Common myeloid progenitor, CD34-positive (primary cell): ENCODE measurements around the gene LBX2.

ENCODE experiments used
- CTCF ChIA-PET: fragments of 350-600 bp; sonication (Branson Sonifier 250); formaldehyde crosslinking; loops from one replicate; lab custom pipeline; 2021; ENCODE audit warnings: antibody characterized with exemption; lab: Charles Lee
- POLR2A ChIA-PET: fragments of 350-600 bp; sonication (Branson Sonifier 250); formaldehyde crosslinking; loops from one replicate; lab custom pipeline; 2021; ENCODE audit warnings: antibody characterized with exemption; lab: Charles Lee
- DNase-seq, 3 donors: peaks; one replicate each; pipeline versions ENCODE4 v3.0.0 to v3.0.0-alpha.2; 2013
- H3K27ac ChIP-seq, 2 experiments: 1 replicate in 1 of 2; 2 replicates in 1 of 2; pipeline ENCODE4 v1.7.0; 2013; ENCODE audit warnings: inconsistent platforms in 2 of 2, low read length in 2 of 2, mild to moderate bottlenecking in 2 of 2, low read depth in 1 of 2, moderate library complexity in 1 of 2; ENCODE audit not compliant: severe bottlenecking in 2 of 2, insufficient read depth in 1 of 2, poor library complexity in 1 of 2
- H3K27me3 ChIP-seq, 5 experiments: replicated peaks in 2 of 5; 1 replicate in 3 of 5; 2 replicates in 2 of 5; pipeline versions ENCODE4 v1.6.1 to v1.7.0; 2013; ENCODE audit warnings: low read length in 4 of 5, mild to moderate bottlenecking in 2 of 5, moderate library complexity in 2 of 5, inconsistent platforms in 1 of 5; ENCODE audit not compliant: insufficient read depth in 5 of 5, control insufficient read depth in 4 of 5
- H3K36me3 ChIP-seq, 4 experiments: 1 replicate in 2 of 4; 2 replicates in 2 of 4; pipeline versions ENCODE4 v1.6.1 to v1.7.0; 2013; ENCODE audit warnings: low read length in 3 of 4, control low read depth in 1 of 4, mild to moderate bottlenecking in 1 of 4; ENCODE audit not compliant: control insufficient read depth in 4 of 4, insufficient read depth in 4 of 4
- H3K4me1 ChIP-seq, 4 experiments: 1 replicate in 3 of 4; 2 replicates in 1 of 4; pipeline versions ENCODE4 v1.6.1 to v1.7.1; 2013; ENCODE audit warnings: low read length in 3 of 4, mild to moderate bottlenecking in 3 of 4, control low read depth in 1 of 4, inconsistent platforms in 1 of 4, moderate library complexity in 1 of 4; ENCODE audit not compliant: control insufficient read depth in 4 of 4, insufficient read depth in 4 of 4; ENCODE audit errors: control extremely low read depth in 1 of 4
- H3K4me3 ChIP-seq, 7 experiments: 1 replicate in 4 of 7; 2 replicates in 3 of 7; pipeline versions ENCODE4 v1.5.1 to v1.7.0; 2013; ENCODE audit warnings: mild to moderate bottlenecking in 7 of 7, low read length in 6 of 7, moderate library complexity in 6 of 7, inconsistent platforms in 2 of 7, low read depth in 2 of 7, control low read depth in 1 of 7; ENCODE audit not compliant: insufficient read depth in 4 of 7, control insufficient read depth in 1 of 7; ENCODE audit errors: extremely low read depth in 1 of 7
- H3K9me3 ChIP-seq, 5 experiments: 1 replicate in 4 of 5; 2 replicates in 1 of 5; pipeline versions ENCODE4 v1.6.1 to v1.7.1; 2013; ENCODE audit warnings: low read length in 4 of 5, mild to moderate bottlenecking in 2 of 5, inconsistent platforms in 1 of 5, low read depth in 1 of 5, moderate library complexity in 1 of 5; ENCODE audit not compliant: control insufficient read depth in 4 of 5, insufficient read depth in 2 of 5; ENCODE audit errors: control extremely low read depth in 1 of 5
- WGBS: methylation state at CpG from one replicate; pipeline ENCODE4 v1.1.5; 2013; ENCODE audit not compliant: insufficient coverage; 5-methylcytosine and 5-hydroxymethylcytosine counted together

The LBX2 gene

DNA sequence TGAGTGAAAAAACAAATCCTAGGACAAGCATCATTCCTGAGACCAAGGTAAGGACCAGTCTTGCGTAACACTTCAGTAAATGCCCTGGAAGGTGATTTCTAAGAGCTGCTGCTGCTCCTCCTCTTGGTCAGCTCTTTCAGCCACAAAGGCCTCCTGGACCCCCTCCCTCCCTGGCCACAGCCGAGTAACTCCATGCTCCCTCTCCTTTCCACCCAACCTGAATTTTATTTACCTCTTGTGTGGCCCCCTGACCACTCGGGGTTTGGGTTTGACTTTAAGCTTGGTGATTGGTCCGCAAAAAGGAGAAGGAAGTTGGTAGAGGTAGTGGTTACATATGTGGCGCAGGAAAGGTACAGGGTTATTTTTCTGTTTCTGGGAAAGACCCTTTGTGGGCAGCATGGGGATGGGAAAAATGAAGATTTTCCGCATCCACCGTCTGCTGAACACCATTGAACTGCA is 39.5 kb upstream of the LBX2 start:
- ChIA-PET CTCF (interaction anchor here (0.8 to 13.7 kb wide), 12 partner anchors 14 to 74 kb away, joined by 3 to 210 read pairs (median 5); partner anchors contain the start of genes CCDC142, MOGS and TTC31), POLR2A (interaction anchor here (0.6 to 2.0 kb wide), 5 partner anchors 9 to 1646 kb away, joined by 3 to 9 read pairs (median 3); partner anchors contain the start of genes AUP1, DOK1, HTRA2 and LOXL3)
- Histone ChIP-seq H3K27me3 (no peaks in the 10 kb centered on the region), H3K9me3 (no peaks in the 10 kb centered on the region), H3K4me1 (peaks cover 19 to 53% (median 24%) of the 10 kb centered on the region in 4 experiments), H3K36me3 (peaks cover 0 to 13% (median 4%) of the 10 kb centered on the region in 4 experiments), H3K4me3 (peak overlapping the region in 5 of 7 experiments; percentile 10 to 58 (median 44)), H3K27ac (no peak overlapping the region)
- 20% methylated on average over 5 of the region's 7 CpGs for WGBS
- DNase-seq = peak in 2 of 3 donors; percentile 76 to 77

DNA sequence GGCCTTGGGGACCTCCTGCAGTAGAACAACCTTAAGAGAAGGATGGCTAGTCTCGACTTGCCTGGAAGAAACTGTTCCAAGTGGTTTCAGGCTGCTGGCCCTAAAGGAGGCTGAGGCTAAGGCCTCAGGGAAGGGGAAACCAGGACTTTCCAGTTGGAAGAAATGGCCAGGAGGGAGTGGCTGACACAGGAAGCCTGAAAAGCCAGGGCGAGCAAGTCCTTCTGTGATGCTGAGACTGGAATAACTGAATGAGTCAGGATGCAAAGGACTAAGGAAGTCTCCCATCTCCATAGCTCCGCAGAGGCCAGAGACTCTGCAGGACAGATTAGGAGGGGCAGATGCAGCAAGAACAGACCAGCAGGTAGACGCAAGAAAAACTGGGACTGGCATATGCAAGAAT is 37.7 kb upstream of the LBX2 start:
- Histone ChIP-seq H3K4me3 (no peak overlapping the region), H3K27ac (no peak overlapping the region), H3K36me3 (peaks cover 6 to 29% (median 19%) of the 10 kb centered on the region in 4 experiments), H3K27me3 (no peaks in the 10 kb centered on the region), H3K4me1 (peaks cover 19 to 48% (median 24%) of the 10 kb centered on the region in 4 experiments), H3K9me3 (no peaks in the 10 kb centered on the region)
- WGBS = 97% methylated on average over 3 of the region's 4 CpGs
- ChIA-PET POLR2A (no interaction called here), CTCF (interaction anchor here (13.7 kb wide), 1 partner anchor 50 kb away, joined by 210 read pairs; no protein-coding TSS in a partner anchor)
- DNase-seq = no peak

DNA sequence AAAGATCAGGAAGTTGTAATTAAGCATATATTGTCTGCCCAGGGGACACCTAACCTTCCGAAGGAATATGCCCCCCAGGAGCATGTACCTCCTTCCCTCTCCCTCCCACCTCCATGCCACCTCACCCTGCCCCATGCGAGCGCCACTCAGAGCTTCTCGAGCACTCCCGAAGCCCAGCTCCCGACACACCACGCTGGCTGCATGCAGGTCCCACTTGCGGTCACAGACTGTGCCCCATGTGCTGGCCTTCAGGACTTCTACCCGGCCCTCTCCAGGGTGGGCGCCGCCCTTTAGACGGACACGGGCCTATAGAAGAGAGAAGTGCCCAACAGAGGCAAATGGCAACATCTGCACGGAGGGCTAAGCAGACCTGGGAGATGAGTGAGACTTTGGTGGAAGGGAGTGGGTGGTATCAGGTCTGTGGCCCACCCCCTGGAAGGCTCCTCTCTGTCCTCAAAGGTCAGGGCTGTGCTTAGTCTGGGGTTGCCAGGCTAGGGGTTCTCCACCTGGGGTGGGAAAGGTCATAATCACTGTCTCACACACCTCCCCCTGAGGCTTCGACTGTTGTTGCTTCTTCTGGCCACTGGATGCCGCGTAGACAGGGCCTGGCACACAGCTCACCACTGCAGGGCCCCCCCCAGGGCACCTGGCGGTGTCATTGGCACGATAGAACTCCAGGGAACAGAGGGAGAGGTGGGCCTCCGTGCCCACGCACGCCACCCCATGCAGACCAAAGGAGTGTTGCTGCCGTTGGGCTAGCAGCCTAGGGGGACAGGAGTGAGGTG is 37.0 kb upstream of the LBX2 start:
- Histone ChIP-seq H3K4me1 (peaks cover 19 to 55% (median 28%) of the 10 kb centered on the region in 4 experiments), H3K9me3 (no peaks in the 10 kb centered on the region), H3K36me3 (peaks cover 6 to 36% (median 19%) of the 10 kb centered on the region in 4 experiments), H3K4me3 (no peak overlapping the region), H3K27me3 (no peaks in the 10 kb centered on the region), H3K27ac (no peak overlapping the region)
- ChIA-PET POLR2A (interaction anchor here (0.7 kb wide), 1 partner anchor 50 kb away, joined by 3 read pairs; no protein-coding TSS in a partner anchor), CTCF (interaction anchor here (1.1 to 13.7 kb wide), 6 partner anchors 10 to 54 kb away, joined by 3 to 210 read pairs (median 4); partner anchors contain the start of genes CCDC142, DQX1, LOXL3 and TTC31)
- DNase-seq = no peak
- 96% methylated on average over 22 of the region's 23 CpGs for WGBS

DNA sequence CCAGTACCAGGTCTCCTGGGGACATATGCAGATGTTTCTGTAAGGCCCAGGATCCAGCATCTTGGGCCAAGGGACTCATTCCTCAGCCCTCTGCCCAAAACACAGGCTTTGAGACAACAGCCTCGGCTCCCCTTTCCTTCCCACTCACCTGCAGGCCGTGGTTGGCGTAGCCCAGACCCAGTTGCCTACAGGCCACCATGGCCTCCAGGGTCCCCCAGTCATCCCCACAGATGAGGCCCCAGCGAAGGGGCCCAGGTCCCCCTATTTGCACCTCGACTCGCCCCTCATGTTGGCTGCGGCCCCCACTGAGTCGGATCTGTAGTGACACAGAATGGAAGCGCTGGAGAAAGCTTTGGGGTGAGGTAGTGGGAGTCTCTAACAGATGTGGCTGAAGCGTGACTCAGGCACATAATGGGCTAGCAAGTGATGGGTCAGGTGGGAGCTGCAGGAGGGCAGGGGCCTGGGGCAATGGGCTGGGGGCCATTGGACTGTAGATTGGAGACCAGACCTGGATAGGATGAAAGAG is 36.1 kb upstream of the LBX2 start:
- Histone ChIP-seq H3K36me3 (peaks cover 6 to 40% (median 19%) of the 10 kb centered on the region in 4 experiments), H3K27me3 (no peaks in the 10 kb centered on the region), H3K9me3 (no peaks in the 10 kb centered on the region), H3K27ac (no peak overlapping the region), H3K4me1 (peaks cover 25 to 64% (median 35%) of the 10 kb centered on the region in 4 experiments), H3K4me3 (no peak overlapping the region)
- WGBS = 100% methylated on average over 5 of the region's 10 CpGs
- no peak for DNase-seq
- ChIA-PET CTCF (interaction anchor here (1.0 to 13.7 kb wide), 7 partner anchors 8 to 53 kb away, joined by 3 to 210 read pairs (median 3); partner anchors contain the start of genes CCDC142, DQX1, LOXL3 and TTC31), POLR2A (interaction anchor here (0.7 kb wide), 1 partner anchor 51 kb away, joined by 3 read pairs; no protein-coding TSS in a partner anchor)

DNA sequence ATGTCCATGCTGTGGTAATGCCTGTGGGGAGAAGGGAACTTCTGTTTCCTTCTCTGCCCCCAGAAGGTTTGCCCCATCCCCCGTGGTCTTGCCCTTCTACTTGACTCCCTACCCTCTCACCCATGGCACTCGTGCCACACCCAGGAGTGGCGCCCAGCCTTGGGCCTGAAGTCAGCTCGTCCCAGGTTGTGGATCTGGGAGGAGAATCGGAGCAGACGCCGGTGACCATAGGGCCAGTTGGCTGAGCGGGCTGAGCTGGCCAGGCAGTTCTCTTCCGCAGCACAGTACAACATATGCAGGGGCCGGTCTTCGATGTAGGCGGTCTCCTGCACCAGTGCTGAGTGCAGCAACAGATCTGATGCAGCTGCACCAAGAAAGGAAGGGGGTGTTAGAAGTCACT is 35.0 kb upstream of the LBX2 start:
- Histone ChIP-seq H3K4me3 (no peak overlapping the region), H3K4me1 (peaks cover 22 to 55% (median 31%) of the 10 kb centered on the region in 4 experiments), H3K27ac (no peak overlapping the region), H3K36me3 (peaks cover 6 to 40% (median 19%) of the 10 kb centered on the region in 4 experiments), H3K9me3 (no peaks in the 10 kb centered on the region), H3K27me3 (no peaks in the 10 kb centered on the region)
- DNase-seq = no peak
- WGBS = 96% methylated on average over 10 of the region's 12 CpGs
- ChIA-PET POLR2A (no interaction called here), CTCF (interaction anchor here (0.8 to 13.7 kb wide), 8 partner anchors 8 to 73 kb away, joined by 3 to 210 read pairs (median 53); partner anchors contain the start of genes CCDC142, DQX1, LBX2 and PCGF1)

DNA sequence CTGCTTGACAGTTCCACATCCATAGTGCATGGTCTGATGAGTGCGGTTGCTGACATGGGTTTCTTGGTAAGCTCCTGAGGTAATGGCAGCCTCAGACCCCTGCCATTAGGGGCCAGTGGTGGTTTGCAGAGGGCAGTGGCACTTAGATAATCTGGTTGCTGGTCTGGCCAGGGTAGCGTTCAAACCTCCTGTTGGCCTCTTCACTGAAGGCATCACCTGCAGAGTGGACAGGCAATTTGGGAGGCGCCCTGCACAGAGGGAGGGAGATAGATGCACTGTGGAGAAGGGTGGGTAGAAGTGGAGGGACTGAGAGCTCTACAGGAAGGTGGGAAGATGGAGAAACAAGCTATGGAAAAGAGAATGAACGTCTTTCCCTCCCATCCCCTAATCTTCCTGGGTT is 34.1 kb upstream of the LBX2 start:
- H3K4me1 ChIP-seq = peaks cover 14 to 53% (median 28%) of the 10 kb centered on the region in 4 experiments
- no peak overlapping the region for H3K27ac ChIP-seq
- no peaks in the 10 kb centered on the region for H3K9me3 ChIP-seq
- H3K27me3 ChIP-seq = no peaks in the 10 kb centered on the region
- DNase-seq = no peak
- H3K4me3 ChIP-seq = no peak overlapping the region
- WGBS = 85% methylated on average over 2 of the region's 4 CpGs
- ChIA-PET POLR2A (no interaction called here), CTCF (interaction anchor here (1.3 to 13.7 kb wide), 9 partner anchors 11 to 76 kb away, joined by 5 to 210 read pairs (median 53); partner anchors contain the start of genes CCDC142, LBX2, PCGF1 and TTC31)
- H3K36me3 ChIP-seq = peaks cover 6 to 41% (median 19%) of the 10 kb centered on the region in 4 experiments
